K562 (cell line): Measurements from ENCODE around the gene ATG10. TPM values are rescaled to one million over a fixed set of nuclear protein-coding genes. Genes with fewer than 3 reads are reported as not detected.
"Not testable (repeated sequence)": the region's sequence is repeated elsewhere in the genome, so short reads cannot be mapped to it uniquely, and the experiment has no call there.

Experiments used
- ATAC-seq: fragments of 200-7000 bp; cut with Tn5 transposase; 3 replicates; pipeline ENCODE4 v1.9.1; 2020; ENCODE audit warnings: moderate library complexity
- BruUV-seq: library from RNA; stranded (reverse); fragments of 400-500 nt; replicated peaks from 2 replicates; lab custom pipeline; 2021; lab: Mats Ljungman, UMichigan
- CTCF ChIA-PET: fragments of 300-600 bp; formaldehyde crosslinking; extraction: SDS; loops from one replicate; lab custom pipeline; 2021; ENCODE audit warnings: low intra/inter-chr PET ratio; lab: Yijun Ruan, JAX
- POLR2A ChIA-PET: fragments of 300-600, 350-650 bp; sonication (Branson Sonifier 250); formaldehyde crosslinking; extraction: SDS; loops from one replicate; lab custom pipeline; 2021; ENCODE audit warnings: antibody characterized with exemption, inconsistent platforms; lab: Yijun Ruan, JAX
- DNase-seq, 4 experiments: peaks; one replicate each; pipeline versions ENCODE4 v3.0.0 to v3.0.0-alpha.2; 2011 to 2018; ENCODE audit warnings: low spot score in 3 of 4, mixed read lengths in 3 of 4; ENCODE audit errors: extremely low read depth in 1 of 4
- FAIRE-seq: peaks from 2 replicates; lab custom pipeline; 2011; peaks lifted over from hg19 to GRCh38; lab: Jason Lieb, UNC
- H2AFZ ChIP-seq: 2 replicates; pipeline ENCODE4 v1.6.0; 2011; ENCODE audit warnings: low read depth, low read length, control low read depth, inconsistent platforms
- H3K27ac ChIP-seq: fragments of 200-600 bp; 3 replicates; pipeline ENCODE4 v1.8.0; 2011; ENCODE audit warnings: low read depth, mild to moderate bottlenecking, control low read depth, inconsistent platforms, low read length, moderate library complexity, mixed read lengths; ENCODE audit errors: extremely low read depth
- H3K27me3 ChIP-seq, 2 experiments: fragments of 300-600 bp in 1 of 2; 2 replicates in 1 of 2; 3 replicates in 1 of 2; pipeline versions ENCODE4 v1.6.0 to v1.8.0; 2011; ENCODE audit warnings: inconsistent platforms in 2 of 2, low read length in 2 of 2, mild to moderate bottlenecking in 1 of 2, mixed read lengths in 1 of 2, moderate library complexity in 1 of 2; ENCODE audit not compliant: control insufficient read depth in 2 of 2, insufficient read depth in 2 of 2
- H3K36me3 ChIP-seq: fragments of 300-600 bp; 3 replicates; pipeline ENCODE4 v1.8.0; 2011; ENCODE audit warnings: mild to moderate bottlenecking, low read length, inconsistent platforms; ENCODE audit not compliant: control insufficient read depth, insufficient read depth
- H3K4me1 ChIP-seq, 2 experiments: fragments of 200-600 bp in 1 of 2; replicated peaks in 1 of 2; 2 replicates in 1 of 2; 3 replicates in 1 of 2; pipeline versions ENCODE4 v1.5.1 to v1.8.0; 2011; ENCODE audit warnings: inconsistent platforms in 2 of 2, low read length in 2 of 2, mild to moderate bottlenecking in 1 of 2, mixed read lengths in 1 of 2, moderate library complexity in 1 of 2; ENCODE audit not compliant: control insufficient read depth in 2 of 2, insufficient read depth in 2 of 2
- H3K4me2 ChIP-seq: 2 replicates; pipeline ENCODE4 v1.6.1; 2011; ENCODE audit warnings: low read length, control low read depth, inconsistent platforms, mixed read lengths; ENCODE audit not compliant: insufficient read depth
- H3K4me3 ChIP-seq: fragments of 200-600 bp; sonication (generic), shearing (Covaris generic); 2 replicates; pipeline ENCODE4 v1.5.1; 2016; ENCODE audit warnings: control low read depth, inconsistent platforms
- H3K79me2 ChIP-seq: fragments of 200-600 bp; 3 replicates; pipeline ENCODE4 v1.8.0; 2011; ENCODE audit warnings: low read length, inconsistent platforms; ENCODE audit not compliant: control insufficient read depth, insufficient read depth
- H3K9ac ChIP-seq, 2 experiments: 2 replicates each; pipeline versions ENCODE4 v1.6.0 to v1.6.1; 2011; ENCODE audit warnings: low read depth in 2 of 2, low read length in 2 of 2, control low read depth in 1 of 2, inconsistent platforms in 1 of 2, mild to moderate bottlenecking in 1 of 2, mixed read lengths in 1 of 2; ENCODE audit not compliant: insufficient read depth in 1 of 2
- H3K9me1 ChIP-seq: one replicate; pipeline ENCODE4 v1.6.0; 2011; ENCODE audit warnings: inconsistent platforms, mild to moderate bottlenecking, low read length, moderate library complexity; ENCODE audit not compliant: control insufficient read depth, insufficient read depth
- H3K9me3 ChIP-seq: replicated peaks from 2 replicates; pipeline ENCODE4 v1.5.1; 2011; ENCODE audit warnings: low read depth, low read length, inconsistent platforms; ENCODE audit not compliant: control insufficient read depth, insufficient read depth
- H4K20me1 ChIP-seq: replicated peaks from 2 replicates; pipeline ENCODE4 v1.6.1; 2011; ENCODE audit warnings: low read length, inconsistent platforms, mixed read lengths; ENCODE audit not compliant: control insufficient read depth, insufficient read depth
- CBX3 ChIP-seq, 2 experiments: IDR thresholded peaks; 1 replicate in 1 of 2; 2 replicates in 1 of 2; pipeline ENCODE4 v1.6.1; 2012; ENCODE audit warnings: inconsistent platforms in 2 of 2, low read length in 2 of 2, borderline replicate concordance in 1 of 2, control low read depth in 1 of 2
- TRIM24 ChIP-seq, 2 experiments: fragments of 450-650 bp; IDR thresholded peaks; 2 replicates each; pipeline ENCODE4 v1.6.1; 2016
- TRIM28 ChIP-seq: fragments of 450-650 bp; IDR thresholded peaks from 2 replicates; pipeline ENCODE4 v1.6.1; 2017
- ZNF280A ChIP-seq: fragments of 450-650 bp; IDR thresholded peaks from 2 replicates; pipeline ENCODE4 v1.6.1; 2018; ENCODE audit warnings: mild to moderate bottlenecking, low read depth; ENCODE audit not compliant: partially characterized antibody
- WGBS: fragments of 100-300 bp; shearing (Covaris generic); methylation state at CpG from one replicate; pipeline ENCODE4 v1.1.6; 2016; ENCODE audit warnings: low coverage, mixed read lengths; ENCODE audit not compliant: insufficient coverage; ENCODE audit errors: missing lambda C conversion rate; 5-methylcytosine and 5-hydroxymethylcytosine counted together
- in situ Hi-C: fragments of 300-500 bp; cut with MboI; formaldehyde crosslinking; loops from 4 replicates; pipeline ENCODE4 v1.15.0; 2018; ENCODE audit warnings: inconsistent platforms, mixed read lengths
- intact Hi-C: fragments of 100-400 bp; cut with micrococcal nuclease; formaldehyde crosslinking; loops from 2 replicates; pipeline ENCODE4 v1.14.2; 2022
- polyA plus RNA-seq, 8 experiments: library from polyadenylated mRNA; depleted of rRNA in 4 of 8; stranded (reverse) in 5 of 8; unstranded in 3 of 8; fragments of >200 nt; fragmentation: Nextera tagmentation in 2 of 8; fragmentation: Illumina TruSeq in 1 of 8; extraction: Ambion mirVana in 2 of 8; extraction: Trizol in 1 of 8; gene quantifications; 2 replicates each; pipeline versions ENCODE4 v1.2.1 to v1.2.3, GENCODE V29; 2011 to 2014; ENCODE audit warnings: inconsistent platforms in 1 of 8, missing spikeins in 1 of 8
- total RNA-seq, 7 experiments: library from RNA; depleted of rRNA in 6 of 7; stranded (reverse); fragments of >200 nt in 6 of 7; fragmentation: Illumina TruSeq in 2 of 7; extraction: Trizol in 2 of 7; gene quantifications; 2 replicates each; pipeline versions ENCODE4 v1.2.1 to v1.2.3, GENCODE V29; 2011 to 2021; ENCODE audit warnings: low replicate concordance in 1 of 7

ATG10 gene
- total and polyA plus RNA-seq, 9 of the 15 experiments (the other 6 are each of a cell fraction or from before 2014, with no cell fraction given), result 7.0 to 18.8 (median 14.6) TPM

- FAIRE-seq, H2AFZ ChIP-seq, H3K4me1 ChIP-seq, in situ Hi-C loops, H3K9ac ChIP-seq, H4K20me1 ChIP-seq, H3K79me2 ChIP-seq, H3K4me3 ChIP-seq, H3K9me3 ChIP-seq, H3K27me3 ChIP-seq, H3K27ac ChIP-seq, H3K36me3 ChIP-seq, intact Hi-C loops, BruUV-seq, CTCF ChIA-PET, ATAC-seq, H3K9me1 ChIP-seq, DNase-seq, H3K4me2 ChIP-seq: not testable (repeated sequence)
- WGBS, result 69% methylated on average over 8 of the region's 9 CpGs
- POLR2A ChIA-PET, result interaction anchor here (0.6 kb wide), 1 partner anchor 489 kb away, joined by 3 read pairs; no protein-coding TSS in a partner anchor
- TF ChIP-seq TRIM28, result peak; percentile 83
- 0 out of 4 replicates have a peak, but pooled peaks of 1 of the 2 experiments have one; percentile 14 for TF ChIP-seq TRIM24 (IDR thresholded peaks at IDR 0.05)
- TF ChIP-seq CBX3 (IDR thresholded peaks at IDR 0.05; ENCODE audit: borderline replicate concordance in 1 of 2, low read length in 2 of 2), result 0 out of 3 replicates have a peak, but pooled peaks of 1 of the 2 experiments have one; percentile 24
- peak; percentile 51 for TF ChIP-seq ZNF280A
These were observed 295.6 kb downstream of the ATG10 start for GRCh38 chr5:82267297-82267933.

- not testable (repeated sequence) for H3K79me2 ChIP-seq, ATAC-seq
These were observed 297.5 kb downstream of the ATG10 start for GRCh38 chr5:82269363-82269762.

More at GRCh38 chr5:82269363-82269762, 297.5 kb downstream of the ATG10 start:
- H3K27ac ChIP-seq, intact Hi-C loops, H2AFZ ChIP-seq, in situ Hi-C loops, BruUV-seq, H3K27me3 ChIP-seq, H4K20me1 ChIP-seq, H3K4me2 ChIP-seq, H3K9me1 ChIP-seq, CTCF ChIA-PET, H3K36me3 ChIP-seq, H3K4me1 ChIP-seq, H3K9ac ChIP-seq, H3K9me3 ChIP-seq, H3K4me3 ChIP-seq, FAIRE-seq, DNase-seq: not testable (repeated sequence)
- WGBS, result 69% methylated on average over 2 of the region's 2 CpGs
- POLR2A ChIA-PET, result interaction anchor here (0.6 to 0.7 kb wide), 2 partner anchors 641 to 778 kb away, joined by 3 read pairs; no protein-coding TSS in a partner anchor
